HEK293 (cell line): ENCODE data around the gene NLGN1.

Source experiments
- CTCF ChIA-PET: fragments of 350-600 bp; formaldehyde crosslinking; extraction: SDS; loops from one replicate; lab custom pipeline; 2021; ENCODE audit warnings: antibody characterized with exemption; lab: Yijun Ruan, JAX
- POLR2A ChIA-PET: fragments of 300-600 bp; formaldehyde crosslinking; extraction: SDS; loops from one replicate; lab custom pipeline; 2020; ENCODE audit warnings: antibody characterized with exemption, inconsistent platforms; lab: Yijun Ruan, JAX
- H3K27ac ChIP-seq: fragments of 200-500 bp; sonication (Bioruptor generic); 2 replicates; pipeline ENCODE4 v1.5.1; 2014; ENCODE audit warnings: low read depth, low read length, control low read depth, inconsistent platforms; ENCODE audit errors: extremely low read depth
- H3K36me3 ChIP-seq, 2 experiments: fragments of 200-500 bp in 1 of 2; sonication (Bioruptor generic) in 1 of 2; 1 replicate in 1 of 2; 2 replicates in 1 of 2; pipeline ENCODE4 v1.5.1; 2014 to 2017; ENCODE audit warnings: inconsistent platforms in 2 of 2, low read length in 2 of 2; ENCODE audit not compliant: control insufficient read depth in 2 of 2, insufficient read depth in 1 of 2
- H3K4me1 ChIP-seq: fragments of 200-500 bp; sonication (Bioruptor generic); 2 replicates; pipeline ENCODE4 v1.5.1; 2014; ENCODE audit warnings: mild to moderate bottlenecking, low read length, inconsistent platforms; ENCODE audit not compliant: control insufficient read depth, insufficient read depth
- H3K4me3 ChIP-seq: 2 replicates; pipeline ENCODE4 v1.5.1; 2011; ENCODE audit warnings: low read depth, mild to moderate bottlenecking, control low read depth, low read length, moderate library complexity
- H3K9me3 ChIP-seq: fragments of 200-500 bp; sonication (Bioruptor generic); 2 replicates; pipeline ENCODE4 v1.5.1; 2014; ENCODE audit warnings: low read depth, low read length, inconsistent platforms; ENCODE audit not compliant: control insufficient read depth, insufficient read depth
- HOXD13 ChIP-seq: sonication (generic); formaldehyde crosslinking; IDR thresholded peaks from 2 replicates; pipeline ENCODE4 v1.8.0; 2022; ENCODE audit warnings: missing genetic modification reagents, borderline replicate concordance
- INSM2 ChIP-seq: fragments of 450-650 bp; formaldehyde crosslinking; IDR thresholded peaks from 2 replicates; pipeline ENCODE4 v1.5.1; 2016; ENCODE audit warnings: missing biosample characterization, missing genetic modification characterization
- REST ChIP-seq: fragments of 450-650 bp; formaldehyde crosslinking; IDR thresholded peaks from 2 replicates; pipeline ENCODE4 v1.5.1; 2016; ENCODE audit warnings: missing biosample characterization, missing genetic modification characterization
- SALL2 ChIP-seq: fragments of 450-650 bp; formaldehyde crosslinking; IDR thresholded peaks from 2 replicates; pipeline ENCODE4 v1.5.0; 2017; ENCODE audit warnings: missing biosample characterization, mild to moderate bottlenecking, missing genetic modification characterization, borderline replicate concordance
- SP3 ChIP-seq: fragments of 450-650 bp; formaldehyde crosslinking; IDR thresholded peaks from 2 replicates; pipeline ENCODE4 v1.5.1; 2016; ENCODE audit warnings: missing biosample characterization, missing genetic modification characterization
- ZBTB7A ChIP-seq: fragments of 450-650 bp; formaldehyde crosslinking; IDR thresholded peaks from 2 replicates; pipeline ENCODE4 v1.5.1; 2016; ENCODE audit warnings: low read depth, missing biosample characterization, missing genetic modification characterization
- ZFP41 ChIP-seq: fragments of 450-650 bp; formaldehyde crosslinking; IDR thresholded peaks from 2 replicates; pipeline ENCODE4 v1.5.1; 2016; ENCODE audit warnings: missing biosample characterization, missing genetic modification characterization, borderline replicate concordance
- ZFP69B ChIP-seq: fragments of 450-650 bp; formaldehyde crosslinking; IDR thresholded peaks from 2 replicates; pipeline ENCODE4 v1.5.1; 2016; ENCODE audit warnings: missing biosample characterization, missing genetic modification characterization
- ZNF121 ChIP-seq: fragments of 450-650 bp; formaldehyde crosslinking; IDR thresholded peaks from 2 replicates; pipeline ENCODE4 v1.5.1; 2016; ENCODE audit warnings: missing biosample characterization, missing genetic modification characterization
- ZNF132 ChIP-seq: fragments of 450-650 bp; formaldehyde crosslinking; IDR thresholded peaks from 2 replicates; pipeline ENCODE4 v1.5.1; 2017; ENCODE audit warnings: missing biosample characterization, missing genetic modification characterization, borderline replicate concordance
- ZNF335 ChIP-seq: fragments of 450-650 bp; formaldehyde crosslinking; conservative IDR thresholded peaks from 2 replicates; pipeline ENCODE4 v1.5.1; 2016; ENCODE audit warnings: missing biosample characterization, missing genetic modification characterization
- ZNF549 ChIP-seq: fragments of 450-650 bp; IDR thresholded peaks from 2 replicates; pipeline ENCODE4 v1.5.1; 2018; ENCODE audit warnings: missing biosample characterization, missing genetic modification characterization, mild to moderate bottlenecking, inconsistent platforms, moderate library complexity
- ZNF645 ChIP-seq: fragments of 450-650 bp; formaldehyde crosslinking; IDR thresholded peaks from 2 replicates; pipeline ENCODE4; 2016; ENCODE audit warnings: missing biosample characterization, missing genetic modification characterization
- ZNF677 ChIP-seq: fragments of 450-650 bp; IDR thresholded peaks from 2 replicates; pipeline ENCODE4 v1.5.0; 2018; ENCODE audit warnings: missing biosample characterization, mild to moderate bottlenecking, missing genetic modification characterization, moderate library complexity
- ZNF747 ChIP-seq: fragments of 450-650 bp; formaldehyde crosslinking; IDR thresholded peaks from 2 replicates; pipeline ENCODE4 v1.5.1; 2016; ENCODE audit warnings: missing biosample characterization, missing genetic modification characterization
- ZNF768 ChIP-seq: fragments of 450-650 bp; formaldehyde crosslinking; IDR thresholded peaks from 2 replicates; pipeline ENCODE4 v1.5.1; 2018; ENCODE audit warnings: missing biosample characterization, mild to moderate bottlenecking, missing genetic modification characterization
- ZNF785 ChIP-seq: fragments of 450-650 bp; formaldehyde crosslinking; IDR thresholded peaks from 2 replicates; pipeline ENCODE4 v1.5.1; 2016; ENCODE audit warnings: missing biosample characterization, missing genetic modification characterization
- ZXDB ChIP-seq: fragments of 450-650 bp; formaldehyde crosslinking; IDR thresholded peaks from 2 replicates; pipeline ENCODE4 v1.5.1; 2016; ENCODE audit warnings: missing biosample characterization, missing genetic modification characterization
- TF ChIP-seq, protein P1 (sequence below): fragments of 450-650 bp; IDR thresholded peaks from 2 replicates; pipeline ENCODE4 v1.5.1; 2018; ENCODE audit warnings: missing biosample characterization, mild to moderate bottlenecking, missing genetic modification characterization
- TF ChIP-seq, protein P2 (sequence below): fragments of 450-650 bp; formaldehyde crosslinking; IDR thresholded peaks from 2 replicates; pipeline ENCODE4 v1.5.1; 2016; ENCODE audit warnings: missing biosample characterization, missing genetic modification characterization

NLGN1 gene

GRCh38 chr3:174126990-174127758 is 729.6 kb downstream of the NLGN1 start:
- no peak overlapping the region for H3K4me3 ChIP-seq
- CTCF ChIA-PET = interaction anchor here (0.6 to 0.9 kb wide), 3 partner anchors 28 to 334 kb away, joined by 3 read pairs; no protein-coding TSS in a partner anchor
- H3K4me1 ChIP-seq = no peaks in the 10 kb centered on the region
- no peaks in the 10 kb centered on the region for H3K9me3 ChIP-seq
- no peaks in the 10 kb centered on the region for H3K36me3 ChIP-seq
- POLR2A ChIA-PET = no interaction called here
- no peak overlapping the region for H3K27ac ChIP-seq
- no peak for TF ChIP-seq REST (tag by site-specific recombination)
- TF ChIP-seq ZFP41 (tag by site-specific recombination) = no peak
- no peak for TF ChIP-seq ZFP69B (tag by site-specific recombination)
- TF ChIP-seq ZNF677 = no peak
- no peak for TF ChIP-seq ZNF768
- TF ChIP-seq ZNF132 (tag by site-specific recombination) = no peak
- TF ChIP-seq ZNF645 (tag by site-specific recombination) = no peak
- no peak for TF ChIP-seq ZNF785
- no peak for TF ChIP-seq HOXD13
- no peak for TF ChIP-seq SALL2 (tag by site-specific recombination)
- no peak for TF ChIP-seq ZNF747
- TF ChIP-seq ZBTB7A (tag by site-specific recombination) = no peak
- TF ChIP-seq ZNF335 (tag by site-specific recombination) = no peak
- TF ChIP-seq INSM2 (tag by site-specific recombination) = no peak
- no peak for TF ChIP-seq SP3 (tag by site-specific recombination)
- TF ChIP-seq, protein P1, sequence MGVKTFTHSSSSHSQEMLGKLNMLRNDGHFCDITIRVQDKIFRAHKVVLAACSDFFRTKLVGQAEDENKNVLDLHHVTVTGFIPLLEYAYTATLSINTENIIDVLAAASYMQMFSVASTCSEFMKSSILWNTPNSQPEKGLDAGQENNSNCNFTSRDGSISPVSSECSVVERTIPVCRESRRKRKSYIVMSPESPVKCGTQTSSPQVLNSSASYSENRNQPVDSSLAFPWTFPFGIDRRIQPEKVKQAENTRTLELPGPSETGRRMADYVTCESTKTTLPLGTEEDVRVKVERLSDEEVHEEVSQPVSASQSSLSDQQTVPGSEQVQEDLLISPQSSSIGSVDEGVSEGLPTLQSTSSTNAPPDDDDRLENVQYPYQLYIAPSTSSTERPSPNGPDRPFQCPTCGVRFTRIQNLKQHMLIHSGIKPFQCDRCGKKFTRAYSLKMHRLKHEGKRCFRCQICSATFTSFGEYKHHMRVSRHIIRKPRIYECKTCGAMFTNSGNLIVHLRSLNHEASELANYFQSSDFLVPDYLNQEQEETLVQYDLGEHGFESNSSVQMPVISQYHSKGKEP (tag by site-specific recombination) = no peak
- TF ChIP-seq ZXDB (tag by site-specific recombination) = no peak

DNA sequence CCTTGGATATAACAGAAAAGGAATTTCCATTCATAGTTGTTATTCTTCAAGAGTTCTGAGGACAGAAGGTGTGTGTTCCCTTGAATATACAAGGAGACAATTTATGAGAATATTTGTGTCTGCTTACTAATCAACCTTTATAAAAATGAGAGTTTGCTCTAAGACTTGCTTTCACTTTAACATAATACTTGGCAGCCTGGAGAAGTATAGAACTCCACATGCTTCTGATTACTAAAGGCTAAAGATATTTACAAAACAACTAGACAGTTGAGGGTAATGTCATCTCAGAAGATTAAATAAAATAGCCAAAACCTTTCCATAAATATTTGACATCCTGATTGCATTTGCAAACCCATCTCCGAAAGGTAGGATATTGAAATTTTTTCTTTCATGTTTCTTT is 734.5 kb downstream of the NLGN1 start:
- ChIA-PET CTCF (interaction anchor here (1.3 kb wide), 1 partner anchor 17 kb away, joined by 4 read pairs; no protein-coding TSS in a partner anchor), POLR2A (no interaction called here)
- Histone ChIP-seq H3K9me3 (no peaks in the 10 kb centered on the region), H3K4me1 (no peaks in the 10 kb centered on the region), H3K27ac (no peak overlapping the region), H3K4me3 (no peak overlapping the region), H3K36me3 (no peaks in the 10 kb centered on the region)
- TF ChIP-seq, protein P2, sequence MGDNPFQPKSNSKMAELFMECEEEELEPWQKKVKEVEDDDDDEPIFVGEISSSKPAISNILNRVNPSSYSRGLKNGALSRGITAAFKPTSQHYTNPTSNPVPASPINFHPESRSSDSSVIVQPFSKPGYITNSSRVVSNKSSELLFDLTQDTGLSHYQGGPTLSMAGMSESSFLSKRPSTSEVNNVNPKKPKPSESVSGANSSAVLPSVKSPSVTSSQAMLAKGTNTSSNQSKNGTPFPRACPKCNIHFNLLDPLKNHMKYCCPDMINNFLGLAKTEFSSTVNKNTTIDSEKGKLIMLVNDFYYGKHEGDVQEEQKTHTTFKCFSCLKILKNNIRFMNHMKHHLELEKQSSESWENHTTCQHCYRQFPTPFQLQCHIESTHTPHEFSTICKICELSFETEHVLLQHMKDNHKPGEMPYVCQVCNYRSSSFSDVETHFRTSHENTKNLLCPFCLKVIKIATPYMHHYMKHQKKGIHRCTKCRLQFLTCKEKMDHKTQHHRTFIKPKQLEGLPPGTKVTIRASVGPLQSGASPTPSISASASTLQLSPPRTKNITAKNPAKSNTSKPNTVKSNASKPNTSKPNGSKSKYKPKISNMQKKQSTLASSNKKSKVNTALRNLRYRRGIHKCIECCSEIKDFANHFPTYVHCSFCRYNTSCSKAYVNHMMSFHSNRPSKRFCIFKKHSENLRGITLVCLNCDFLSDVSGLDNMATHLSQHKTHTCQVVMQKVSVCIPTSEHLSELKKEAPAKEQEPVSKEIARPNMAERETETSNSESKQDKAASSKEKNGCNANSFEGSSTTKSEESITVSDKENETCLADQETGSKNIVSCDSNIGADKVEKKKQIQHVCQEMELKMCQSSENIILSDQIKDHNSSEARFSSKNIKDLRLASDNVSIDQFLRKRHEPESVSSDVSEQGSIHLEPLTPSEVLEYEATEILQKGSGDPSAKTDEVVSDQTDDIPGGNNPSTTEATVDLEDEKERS (tag by site-specific recombination) = no peak
- TF ChIP-seq ZNF549 (tag by site-specific recombination) (no peak), ZNF121 (tag by site-specific recombination) (no peak)
